CD4-positive, alpha-beta T cell treated with Interleukin-12 subunit alpha and Interleukin-12 subunit beta, for 1 hour (primary cell): Measurements from ENCODE around the gene TMEM192.
"Not testable (repeated sequence)": the region's sequence is repeated elsewhere in the genome, so short reads cannot be mapped to it uniquely, and the experiment has no call there.

Experiments used
- DNase-seq: peaks from one replicate; pipeline ENCODE4 v3.0.0-alpha.2; 2020

TMEM192 gene

DNA sequence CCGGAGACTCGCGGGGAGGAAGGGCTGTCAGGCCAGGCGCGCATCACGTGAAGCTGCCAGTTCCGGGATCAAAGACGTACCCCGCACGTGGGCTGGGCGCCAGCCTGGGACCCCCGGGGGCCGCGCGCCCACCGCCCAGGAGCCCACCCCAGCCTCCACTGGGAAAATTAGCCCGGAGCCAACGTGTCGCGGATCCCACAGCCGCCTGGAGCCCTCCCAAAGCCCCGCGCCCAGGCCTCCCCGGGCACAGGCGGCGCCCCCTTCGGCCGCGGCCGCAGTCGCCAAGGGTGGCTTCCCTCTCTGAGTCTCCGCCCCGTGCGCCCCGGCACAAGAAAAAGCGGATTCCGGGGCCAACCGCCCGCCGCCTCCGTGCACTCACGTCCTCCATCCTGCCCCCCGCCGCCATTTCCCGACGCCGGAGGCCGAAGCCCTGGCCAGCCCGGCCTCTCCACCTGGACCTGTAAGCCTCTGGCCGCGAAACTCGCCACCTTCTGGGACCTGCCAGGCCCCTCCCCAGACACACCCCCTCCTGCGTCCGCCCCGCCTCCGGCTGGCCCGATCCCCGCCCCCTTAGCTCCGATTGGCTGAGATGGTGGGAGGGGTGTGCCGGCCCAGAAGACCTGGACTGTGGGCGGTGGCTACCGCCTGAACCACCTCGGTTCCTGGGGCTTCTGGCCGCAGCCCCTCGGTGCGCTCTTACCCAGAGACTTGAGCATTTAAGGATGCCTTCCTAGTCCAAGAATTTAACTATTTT, at the start of gene TMEM192:
Gene TMEM192, minus strand, starts transcription at position 493 of the 754 bp plus-strand sequence. Its CDS starts 87 bp downstream, at position 406.
- peak; percentile 92 for DNase-seq

DNA sequence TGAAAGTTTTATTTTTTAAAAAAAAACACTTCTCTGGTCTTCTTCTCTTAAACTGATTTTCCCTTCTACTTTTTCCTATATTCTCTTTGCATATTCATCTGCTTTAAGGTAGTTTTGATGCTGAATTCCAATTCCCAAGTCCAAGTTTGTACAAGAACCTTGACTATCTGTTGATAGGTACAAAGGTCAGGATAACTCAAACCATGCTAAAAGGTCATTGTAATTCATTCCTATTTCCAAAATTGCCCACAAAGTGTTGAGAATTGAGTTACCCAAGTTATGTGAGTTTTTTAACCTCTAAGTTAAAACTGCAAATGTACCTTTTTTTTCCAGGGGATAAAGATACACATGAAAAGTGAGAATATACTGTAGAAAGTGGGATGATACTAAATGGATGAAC, 46.1 kb upstream of the TMEM192 start:
- DNase-seq: no peak

DNA sequence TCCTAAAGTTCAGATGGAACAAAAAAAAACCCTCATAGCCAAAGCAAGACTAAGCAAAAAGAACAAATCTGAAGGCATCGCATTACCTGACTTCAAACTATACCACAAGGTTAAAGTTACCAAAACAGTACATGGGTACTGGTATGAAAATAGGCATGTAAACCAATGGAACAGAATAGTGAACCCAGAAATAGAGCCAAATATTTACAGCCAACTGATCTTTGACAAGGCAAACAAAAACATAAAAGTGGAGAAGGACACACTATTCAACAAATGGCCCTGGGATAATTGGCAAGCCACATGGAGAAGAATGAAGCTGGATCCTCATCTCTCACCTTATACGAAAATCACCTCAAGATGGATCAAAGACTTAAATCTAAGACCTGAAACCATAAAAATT, 44.2 kb upstream of the TMEM192 start:
- no peak for DNase-seq

DNA sequence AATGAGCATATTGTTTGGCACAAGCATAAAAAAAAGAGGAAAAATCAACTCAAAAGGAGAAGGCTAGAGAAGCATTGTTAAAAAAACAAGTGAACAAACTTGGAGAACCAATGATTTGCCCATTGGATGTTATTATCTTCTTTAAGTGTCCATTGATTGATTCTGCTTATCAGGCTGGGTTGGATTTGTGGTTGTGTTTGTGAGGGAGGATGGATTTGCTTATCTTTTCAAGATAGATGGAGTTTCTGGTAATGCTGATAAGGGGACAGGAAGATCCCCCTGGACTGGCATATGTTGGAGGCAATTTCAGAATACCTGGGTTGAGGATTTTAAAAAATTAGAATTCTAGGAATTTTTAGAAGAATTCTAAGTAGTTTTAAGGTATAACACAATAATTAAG, 41.8 kb upstream of the TMEM192 start:
- DNase-seq: no peak

DNA sequence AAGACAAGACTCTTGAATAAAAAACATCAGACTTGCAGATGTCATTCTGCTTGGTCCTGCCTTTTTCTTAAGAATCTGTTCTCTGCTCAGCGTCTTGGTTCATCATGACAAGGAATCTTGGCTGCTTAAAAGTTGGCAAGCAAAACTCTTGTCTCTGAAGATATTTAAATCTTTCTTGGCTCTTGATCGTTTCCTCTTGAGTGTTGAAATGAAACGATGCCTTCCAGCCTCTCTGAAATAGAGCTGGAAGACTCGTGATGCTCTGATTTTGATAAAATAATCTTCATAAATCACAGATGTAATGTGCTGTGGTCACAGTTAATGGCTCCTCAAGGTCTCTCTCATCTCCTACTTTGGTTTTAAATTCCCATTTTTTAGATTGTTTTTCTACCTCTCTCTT, 39.9 kb upstream of the TMEM192 start:
- no peak for DNase-seq

DNA sequence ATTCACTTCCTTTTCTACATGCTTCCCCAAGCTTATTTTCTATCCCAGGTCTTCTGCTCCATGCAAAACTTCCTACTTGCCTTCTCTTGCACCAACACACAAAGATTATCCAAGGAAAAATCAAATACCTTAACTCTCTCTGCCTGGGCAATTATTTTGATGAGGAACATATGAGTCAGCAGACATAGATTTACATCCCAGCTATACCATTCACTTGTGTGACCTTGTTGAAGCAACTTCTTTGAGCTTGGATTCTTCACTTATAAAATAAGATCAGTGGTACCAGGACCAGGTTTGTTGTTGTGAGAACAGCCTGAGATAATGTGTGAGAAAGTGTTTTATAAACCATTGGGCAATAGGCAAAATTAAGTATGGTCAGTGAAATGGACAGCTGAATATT, 39.1 kb upstream of the TMEM192 start:
- DNase-seq: no peak

DNA sequence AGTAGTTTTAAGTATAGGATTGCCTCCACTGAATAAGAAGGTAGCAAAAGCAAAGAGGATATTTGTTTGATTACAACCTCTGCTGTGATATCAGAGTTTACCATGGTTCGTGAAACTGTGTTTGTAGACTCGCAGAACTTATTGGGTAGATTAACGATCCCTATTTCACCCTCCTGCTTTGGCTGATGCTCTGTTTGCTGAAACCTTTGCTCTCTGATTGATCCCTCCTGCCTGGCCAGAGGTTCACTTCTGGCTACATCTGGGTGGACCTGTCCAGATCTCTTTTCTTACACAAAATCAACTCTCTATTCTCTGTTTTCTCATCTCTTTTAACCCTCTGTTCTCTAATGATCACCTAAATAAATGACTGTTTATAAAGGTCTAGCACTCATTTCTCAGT, 37.9 kb upstream of the TMEM192 start:
- DNase-seq: no peak

DNA sequence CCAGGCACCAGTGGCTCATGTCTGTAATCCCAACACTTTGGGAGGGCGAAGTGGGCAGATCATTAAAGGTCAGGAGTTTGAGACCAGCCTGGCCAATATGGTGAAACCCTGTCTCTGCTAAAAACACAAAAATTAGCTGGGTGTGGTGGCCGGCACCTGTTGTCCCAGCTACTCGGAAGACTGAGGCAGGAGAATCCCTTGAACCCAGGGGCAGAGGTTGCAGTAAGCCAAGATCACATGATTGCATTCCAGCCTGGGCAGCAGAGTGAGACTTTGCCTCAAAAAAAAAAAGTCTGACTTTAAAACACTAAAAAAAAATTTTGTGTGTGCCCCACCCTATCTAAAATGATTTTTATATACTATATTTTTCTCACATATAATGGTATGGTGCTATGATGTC, 26.2 kb upstream of the TMEM192 start:
- no peak for DNase-seq

DNA sequence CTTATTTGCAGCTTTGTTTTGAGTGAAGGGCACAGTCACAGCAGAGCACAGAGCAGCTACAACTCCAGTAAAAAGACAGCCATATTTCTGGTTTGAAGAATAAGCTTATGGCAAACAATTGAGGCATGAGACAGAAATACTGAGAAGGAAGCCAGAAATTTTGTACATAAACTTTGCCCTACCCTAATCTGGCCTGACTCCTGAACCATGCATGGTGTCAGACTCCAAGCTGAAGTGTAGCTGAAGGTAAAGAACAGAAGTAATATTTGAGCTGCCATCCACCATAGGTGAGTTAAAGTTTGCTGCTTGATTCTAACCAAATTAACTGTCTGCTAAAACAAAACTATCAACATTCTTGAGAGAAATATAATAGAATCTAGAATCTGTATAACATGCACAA, 24.5 kb upstream of the TMEM192 start:
- DNase-seq: no peak

DNA sequence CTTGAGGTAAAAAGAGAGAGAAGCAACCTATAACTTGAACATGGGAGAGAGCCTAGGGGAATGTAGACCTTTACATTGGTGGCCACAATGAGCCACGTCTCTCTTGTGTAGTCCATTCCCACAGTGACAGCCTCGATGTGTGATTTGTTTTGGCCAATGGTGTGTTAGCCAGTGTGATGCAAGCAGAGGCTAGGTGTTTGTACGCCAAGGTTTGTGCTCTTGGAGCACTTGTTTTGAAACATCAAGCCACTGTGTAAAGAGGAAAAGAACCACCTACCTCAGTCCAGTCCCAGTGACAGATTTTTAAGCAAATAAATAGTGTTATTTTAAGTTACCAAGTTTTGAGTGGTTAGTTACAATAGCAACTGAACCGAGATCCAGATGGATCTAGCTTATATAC, 23.9 kb upstream of the TMEM192 start:
- no peak for DNase-seq

DNA sequence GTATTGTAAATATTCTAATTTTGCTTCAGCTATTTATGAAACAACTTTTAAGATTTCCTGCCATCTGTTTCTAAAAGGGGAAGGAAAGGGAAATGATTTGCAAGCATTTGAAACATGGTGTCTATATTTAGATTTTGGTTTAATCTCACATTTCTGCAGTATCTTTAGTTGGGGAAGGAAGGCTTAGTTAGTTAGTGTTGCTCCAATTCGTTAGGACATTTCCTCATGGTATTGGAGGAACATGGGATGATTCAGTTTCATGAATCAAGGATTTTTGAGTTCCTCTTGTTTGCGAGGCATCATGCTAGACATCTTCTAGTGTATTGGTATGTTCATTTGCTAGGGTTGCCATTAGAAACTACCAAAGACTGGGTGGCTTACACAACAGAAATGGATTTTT, 20.5 kb upstream of the TMEM192 start:
- DNase-seq: no peak

DNA sequence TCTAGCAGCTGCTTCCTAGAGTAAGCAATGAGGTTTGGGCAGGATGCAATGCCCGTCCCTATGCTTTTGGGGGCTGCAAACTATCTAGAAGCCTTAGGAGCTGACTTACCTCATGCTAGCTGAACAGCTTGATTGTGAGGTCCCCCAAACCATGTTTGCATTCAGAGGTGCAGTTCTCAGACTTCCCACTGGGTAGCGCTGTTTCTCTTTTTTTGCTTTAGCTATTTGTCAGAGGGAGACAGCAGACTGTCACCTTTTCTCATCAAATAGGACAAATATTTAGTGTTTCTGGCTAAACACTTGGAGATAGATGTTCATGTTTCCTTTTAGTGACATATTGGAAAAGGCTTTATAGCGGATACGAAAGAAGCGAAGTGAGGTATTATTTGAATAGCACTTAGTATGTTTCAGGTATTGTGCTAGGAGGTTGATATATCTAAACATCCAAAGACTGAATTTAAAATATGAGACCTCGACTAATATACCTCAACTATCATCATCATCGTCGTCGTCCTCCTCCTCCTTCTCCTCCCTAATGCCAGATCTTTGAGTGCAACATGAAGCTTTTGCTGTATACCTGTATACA, 18.7 kb upstream of the TMEM192 start:
- DNase-seq: peak; percentile 78

DNA sequence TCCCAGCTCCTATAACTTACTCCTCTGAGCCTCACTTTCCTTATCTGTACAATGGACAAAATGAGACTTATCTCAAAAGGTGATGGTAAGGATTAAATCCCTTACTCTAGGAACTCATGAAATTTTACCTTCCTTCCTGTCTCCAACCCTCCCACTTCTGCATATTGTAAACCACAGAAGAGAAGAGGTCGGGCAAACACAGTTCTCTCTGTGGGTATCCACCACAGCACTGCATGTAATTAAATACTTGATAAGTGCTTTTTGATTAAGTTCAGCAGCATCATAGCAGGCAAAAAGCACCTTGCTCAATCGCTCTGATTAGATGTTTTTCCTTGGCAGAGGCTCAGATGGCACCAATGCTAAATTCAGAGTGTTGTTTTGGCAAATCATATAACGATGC, 17.3 kb upstream of the TMEM192 start:
- DNase-seq: no peak

DNA sequence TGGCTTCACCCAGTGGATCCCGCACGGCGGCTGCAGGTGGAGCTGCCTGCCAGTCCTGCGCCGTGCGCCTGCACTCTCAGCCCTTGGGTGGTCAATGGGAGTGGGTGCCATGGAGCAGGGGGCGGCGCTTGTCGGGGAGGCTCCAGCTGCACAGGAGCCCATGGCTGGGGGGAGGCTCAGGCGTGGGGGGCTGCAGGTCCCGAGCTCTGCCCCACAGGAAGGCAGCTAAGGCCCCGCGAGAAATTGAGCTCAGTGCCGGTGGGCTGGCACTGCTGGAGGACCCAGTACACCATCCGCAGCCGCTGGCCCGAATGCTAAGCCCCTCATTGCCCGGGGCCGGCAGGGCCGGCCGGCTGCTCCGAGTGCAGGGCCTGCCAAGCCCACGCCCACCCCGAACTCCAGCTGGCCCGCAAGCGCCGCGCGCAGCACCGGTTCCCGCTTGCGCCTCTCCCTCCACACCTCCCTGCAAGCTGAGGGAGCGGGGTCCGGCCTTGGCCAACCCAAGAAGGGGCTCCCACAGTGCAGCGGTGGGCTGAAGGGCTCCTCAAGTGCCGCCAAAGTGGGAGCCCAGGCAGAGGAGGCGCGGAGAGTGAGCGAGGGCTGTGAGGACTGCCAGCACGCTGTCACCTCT, 13.3 kb upstream of the TMEM192 start:
- not testable (repeated sequence) for DNase-seq

DNA sequence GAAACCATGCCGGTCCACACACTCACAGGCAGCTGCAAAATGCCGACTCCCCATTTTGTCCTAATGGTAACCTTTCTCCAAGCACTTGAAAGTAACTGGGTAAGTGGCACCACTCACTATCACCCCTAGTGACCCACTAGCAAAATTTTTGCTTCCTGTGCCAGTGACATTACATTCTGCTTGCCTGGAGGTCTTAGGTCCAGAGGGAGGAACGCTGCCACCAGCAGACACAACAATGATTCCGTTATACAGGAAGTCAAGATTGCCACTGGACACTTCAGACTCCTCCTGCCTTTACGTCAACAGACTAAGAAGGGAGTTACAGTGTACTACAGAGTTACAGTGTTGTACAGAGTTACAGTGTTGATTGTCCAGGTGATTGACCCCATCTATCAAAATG, 11.8 kb upstream of the TMEM192 start:
- no peak for DNase-seq

DNA sequence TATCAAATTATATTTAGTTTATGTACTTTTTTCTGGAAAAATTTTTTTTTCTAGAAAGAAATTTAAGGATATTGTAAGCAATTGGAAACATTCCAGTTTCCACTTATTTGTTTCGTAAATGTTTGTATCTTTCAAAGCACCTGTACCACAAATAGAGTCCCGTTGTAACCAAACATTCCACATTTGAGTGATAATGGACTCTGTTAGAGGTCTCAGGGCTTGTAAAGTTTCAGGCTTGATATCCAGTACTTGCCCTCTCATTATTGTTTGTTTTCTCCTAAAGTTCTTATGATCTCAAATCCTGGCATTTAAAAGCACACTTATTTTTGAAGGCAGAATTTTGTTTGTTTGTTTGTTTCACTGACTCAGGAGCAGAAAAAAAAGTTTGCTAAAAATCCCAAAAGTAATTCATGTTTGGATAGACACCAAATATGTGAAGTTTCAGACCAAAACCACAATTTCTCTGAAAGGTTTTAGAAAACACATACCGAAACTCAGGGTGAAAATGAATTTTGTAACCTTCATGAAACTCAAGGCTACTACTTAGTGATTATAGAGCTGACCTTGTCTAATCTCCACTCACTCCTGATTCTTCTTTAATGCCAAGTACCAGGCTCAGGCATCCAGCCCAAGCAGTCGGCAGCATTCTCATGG, 5.7 kb upstream of the TMEM192 start:
- DNase-seq: no peak

DNA sequence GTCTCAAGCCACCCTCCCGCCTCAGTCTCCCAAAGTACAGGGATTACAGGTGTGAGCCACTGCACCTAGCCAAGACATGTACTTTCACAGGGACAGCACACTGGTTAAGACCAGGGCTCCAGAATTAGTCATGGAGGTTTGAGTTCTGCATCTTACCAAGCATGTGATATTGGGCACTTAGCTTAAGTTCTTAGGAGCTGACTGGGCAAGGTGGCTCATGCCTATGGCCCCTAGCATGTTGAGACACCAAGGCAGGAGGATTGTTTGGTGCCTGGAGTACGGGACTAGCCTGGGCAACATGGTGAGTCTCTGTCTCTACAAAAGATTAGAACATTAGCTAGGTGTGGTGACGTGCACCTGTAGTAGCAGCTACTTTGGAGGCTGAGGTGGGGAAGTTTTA, 2.6 kb upstream of the TMEM192 start:
- no peak for DNase-seq

DNA sequence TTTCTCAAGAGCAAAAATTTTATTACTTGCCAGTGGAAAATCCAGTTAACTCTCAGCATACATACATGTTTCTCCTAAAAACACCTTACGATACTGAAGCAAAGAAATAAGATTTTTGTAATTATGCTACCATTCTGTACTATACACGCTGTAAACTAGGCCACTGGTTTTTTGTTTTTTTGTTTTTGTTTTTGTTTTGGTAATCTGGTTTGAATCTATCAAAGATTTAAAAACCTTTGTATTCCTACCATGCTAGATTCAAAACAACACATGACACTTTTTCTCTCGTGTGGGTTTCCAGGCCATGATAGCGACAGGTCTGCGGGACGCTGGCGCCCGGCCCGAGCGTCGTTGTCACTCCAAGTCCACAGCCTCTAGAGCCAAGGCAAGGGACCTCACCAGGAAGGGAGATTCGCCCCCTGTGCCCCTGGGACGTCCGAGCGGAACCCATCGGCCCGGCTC, 723 bp downstream of the TMEM192 start:
- no peak for DNase-seq

DNA sequence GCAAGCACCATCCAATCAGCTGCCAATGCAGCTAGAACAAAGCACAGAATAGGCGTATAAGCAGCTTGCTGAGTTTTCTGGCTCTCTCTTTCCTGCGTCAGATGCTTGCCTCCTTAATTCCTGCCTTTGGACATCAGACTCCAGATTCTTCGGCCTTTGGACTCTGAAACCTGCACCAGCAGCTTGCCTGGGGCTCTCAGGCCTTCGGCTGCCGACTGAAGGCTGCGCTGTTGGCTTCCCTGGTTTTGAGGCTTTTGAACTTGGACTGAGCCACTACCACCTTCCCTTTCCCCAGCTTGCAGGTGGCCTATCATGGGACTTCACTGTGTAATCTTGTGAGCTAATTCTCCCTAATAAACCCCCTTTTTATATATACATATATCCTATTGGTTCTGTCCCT, 6.1 kb downstream of the TMEM192 start:
- DNase-seq: no peak

DNA sequence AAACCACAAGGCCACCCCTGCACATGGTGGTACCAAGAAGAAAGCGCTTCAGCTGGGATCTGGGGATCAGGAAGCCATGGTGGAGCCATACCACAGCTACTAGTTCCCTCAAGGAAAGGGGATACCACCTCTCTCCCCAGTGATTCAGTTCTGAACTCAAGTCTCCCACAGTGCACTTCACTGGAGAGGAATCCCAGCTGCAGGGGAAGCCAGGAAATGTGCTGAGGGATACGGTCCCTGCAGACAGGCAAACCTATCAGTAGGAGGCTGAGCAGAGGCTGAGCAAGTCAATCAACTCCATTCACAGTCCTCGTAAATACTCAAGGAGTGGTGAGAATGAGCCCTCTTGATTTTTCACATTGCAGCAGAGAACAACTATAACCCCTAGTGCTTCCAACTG, 11.0 kb downstream of the TMEM192 start:
- DNase-seq: no peak

DNA sequence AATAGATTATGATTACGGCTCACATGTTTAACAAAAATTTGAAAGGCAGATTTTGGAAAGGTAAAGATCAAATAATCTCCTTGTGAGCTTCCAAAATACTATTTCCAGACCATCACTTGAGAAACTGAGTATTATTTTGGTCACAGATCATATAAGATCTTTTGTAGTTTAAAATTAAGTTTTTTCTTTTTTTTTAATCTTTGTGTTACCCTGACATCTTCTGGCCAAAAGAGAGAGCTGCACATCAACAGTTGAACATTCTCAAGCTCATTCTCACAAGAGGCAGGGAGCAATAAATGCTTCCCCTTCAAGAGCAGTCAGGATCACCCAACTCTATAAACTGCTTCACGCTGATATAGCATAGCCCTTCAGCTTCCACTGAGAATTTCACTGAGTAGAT, 15.9 kb downstream of the TMEM192 start:
- no peak for DNase-seq

DNA sequence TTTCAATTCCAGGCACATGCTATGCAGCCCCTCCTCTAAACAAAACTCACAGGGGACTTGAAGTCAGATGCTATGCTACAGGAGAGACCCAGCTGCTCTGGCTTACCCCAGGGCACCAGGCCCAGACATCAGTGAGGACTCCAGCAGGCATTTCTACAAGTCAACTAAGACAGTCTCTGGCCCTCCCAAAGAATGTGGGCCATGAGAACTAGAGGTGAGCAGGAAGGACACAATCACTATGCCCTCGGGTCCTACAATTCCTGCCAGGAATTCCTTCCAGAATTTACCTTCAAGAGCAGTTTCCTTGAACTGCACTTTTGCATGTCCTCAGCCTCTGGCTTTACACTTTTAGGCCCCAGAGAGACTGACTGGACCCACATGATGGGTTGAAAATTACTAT, 17.4 kb downstream of the TMEM192 start:
- DNase-seq: no peak

DNA sequence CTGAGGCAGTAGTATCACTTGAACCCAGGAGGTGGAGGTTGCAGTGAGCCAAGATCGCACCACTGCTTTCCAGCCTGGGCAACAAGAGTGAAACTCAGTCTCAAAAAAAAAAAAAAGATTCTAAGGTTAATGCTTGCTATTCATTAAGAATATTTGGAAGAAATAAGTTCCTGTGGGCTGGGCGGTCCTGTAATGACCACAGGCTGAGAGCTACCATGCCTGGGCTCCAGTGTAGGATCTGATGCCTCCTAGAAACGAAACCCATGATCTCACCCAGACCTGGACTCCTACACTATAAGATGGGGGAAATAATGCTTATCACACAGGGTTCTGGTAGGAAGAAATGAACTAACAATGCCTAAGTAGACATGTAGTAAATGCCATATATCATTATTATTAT, 17.8 kb downstream of the TMEM192 start:
- no peak for DNase-seq

DNA sequence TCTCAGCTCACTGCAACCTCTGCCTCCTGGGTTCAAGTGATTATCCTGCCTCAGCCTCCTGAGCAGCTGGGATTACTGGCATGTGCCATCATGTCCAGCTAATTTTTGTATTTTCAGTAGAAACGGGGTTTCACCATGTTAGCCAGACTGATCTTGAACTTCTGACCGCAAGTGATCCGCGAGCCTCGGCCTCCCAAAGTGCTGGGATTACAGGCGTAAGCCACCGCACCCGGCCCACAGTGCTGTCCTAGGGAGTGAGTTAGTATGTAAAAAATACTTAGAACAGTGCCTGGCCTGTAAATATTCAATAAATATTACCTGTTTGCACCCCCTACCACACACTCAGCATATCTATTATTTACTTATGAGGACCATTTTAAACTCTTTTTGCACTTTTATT, 20.5 kb downstream of the TMEM192 start:
- DNase-seq: not testable (repeated sequence)
